Dedifferentiated amniotic fluid mesenchymal stem cell (primary cell): ENCODE measurements around the gene PLA2G6.

Experiments
- DNase-seq: peaks from one replicate; pipeline ENCODE4 v3.0.0-alpha.2; 2016; ENCODE audit errors: extremely low spot score

PLA2G6 gene

DNA sequence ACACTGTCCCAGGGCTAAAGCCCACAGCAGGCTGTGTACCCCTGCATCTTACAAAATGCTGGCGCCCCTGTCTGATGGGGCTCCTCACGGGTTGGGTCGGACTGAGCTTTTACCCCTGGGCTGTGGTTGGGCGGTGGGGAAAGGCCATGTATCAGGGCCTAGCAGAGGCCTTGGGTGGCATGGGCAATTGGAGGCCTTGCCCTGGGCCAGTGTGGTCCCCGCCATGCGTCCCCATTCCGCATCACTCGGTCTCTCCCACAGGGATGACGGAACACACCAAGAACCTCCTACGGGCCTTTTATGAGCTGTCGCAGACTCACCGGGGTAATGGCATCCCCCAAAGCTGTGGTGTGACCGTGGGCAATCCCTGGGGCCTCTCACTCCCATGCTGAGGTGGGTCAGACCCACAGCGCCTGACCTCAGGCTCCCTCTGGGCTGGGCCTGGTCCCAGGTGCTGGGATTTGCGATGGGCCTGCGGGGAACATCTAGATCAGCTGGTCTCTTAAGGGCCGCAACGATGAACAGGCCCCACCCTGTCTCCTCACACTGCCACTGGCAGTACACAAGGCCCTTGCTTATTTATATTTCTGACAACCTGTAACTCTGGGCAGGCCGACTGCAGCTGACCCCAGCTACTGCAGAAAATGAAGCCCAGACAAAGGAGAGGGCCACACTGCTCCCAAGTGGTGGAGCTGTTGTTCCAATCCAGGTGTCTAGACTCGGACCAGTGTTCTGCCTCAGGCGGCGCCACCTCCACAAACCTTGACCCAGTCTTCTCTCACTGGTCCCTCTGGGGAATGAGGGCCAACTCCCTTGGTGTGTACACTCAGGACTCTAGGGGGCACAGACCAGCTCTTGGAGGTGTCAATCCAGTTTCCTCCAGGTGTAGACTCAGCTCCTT is 110.0 kb downstream of the PLA2G6 start:
- no peak for DNase-seq

DNA sequence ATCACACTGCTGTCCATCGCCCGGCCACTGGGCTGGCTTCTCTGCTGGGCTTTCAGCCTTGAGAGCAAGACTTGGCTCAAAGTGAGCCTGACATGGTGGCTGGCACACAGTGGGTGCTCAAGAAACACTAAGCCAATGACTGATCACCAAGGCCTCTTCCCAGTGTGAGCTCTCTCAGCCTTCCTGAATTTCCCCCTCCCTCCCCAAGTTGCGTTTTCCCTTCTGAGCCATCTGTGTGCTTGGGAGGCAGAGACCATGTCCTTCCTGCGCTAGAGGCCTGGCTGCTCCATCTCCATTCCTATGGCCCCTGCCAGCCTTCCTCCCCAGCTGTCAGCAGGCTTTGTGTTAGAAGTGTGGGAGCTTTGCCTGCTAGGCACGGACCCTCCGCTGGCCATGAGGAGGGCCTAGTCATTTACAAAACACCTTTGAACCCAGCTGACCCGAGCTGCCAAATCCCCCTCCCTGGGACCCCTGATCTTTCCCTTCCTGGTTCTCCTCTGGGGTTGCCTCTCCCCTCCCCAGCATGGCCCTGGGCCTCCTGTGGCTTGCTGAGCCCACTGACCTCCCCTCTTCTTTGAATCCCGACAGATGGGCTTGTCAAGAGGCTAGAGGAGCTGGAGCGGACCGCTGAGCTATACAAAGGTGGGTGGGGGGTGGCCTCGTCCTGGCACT is 111.2 kb downstream of the PLA2G6 start:
- DNase-seq, result no peak

- no peak for DNase-seq
Measured at GRCh38 chr22:38069372-38070249, 112.0 kb downstream of the PLA2G6 start.

DNA sequence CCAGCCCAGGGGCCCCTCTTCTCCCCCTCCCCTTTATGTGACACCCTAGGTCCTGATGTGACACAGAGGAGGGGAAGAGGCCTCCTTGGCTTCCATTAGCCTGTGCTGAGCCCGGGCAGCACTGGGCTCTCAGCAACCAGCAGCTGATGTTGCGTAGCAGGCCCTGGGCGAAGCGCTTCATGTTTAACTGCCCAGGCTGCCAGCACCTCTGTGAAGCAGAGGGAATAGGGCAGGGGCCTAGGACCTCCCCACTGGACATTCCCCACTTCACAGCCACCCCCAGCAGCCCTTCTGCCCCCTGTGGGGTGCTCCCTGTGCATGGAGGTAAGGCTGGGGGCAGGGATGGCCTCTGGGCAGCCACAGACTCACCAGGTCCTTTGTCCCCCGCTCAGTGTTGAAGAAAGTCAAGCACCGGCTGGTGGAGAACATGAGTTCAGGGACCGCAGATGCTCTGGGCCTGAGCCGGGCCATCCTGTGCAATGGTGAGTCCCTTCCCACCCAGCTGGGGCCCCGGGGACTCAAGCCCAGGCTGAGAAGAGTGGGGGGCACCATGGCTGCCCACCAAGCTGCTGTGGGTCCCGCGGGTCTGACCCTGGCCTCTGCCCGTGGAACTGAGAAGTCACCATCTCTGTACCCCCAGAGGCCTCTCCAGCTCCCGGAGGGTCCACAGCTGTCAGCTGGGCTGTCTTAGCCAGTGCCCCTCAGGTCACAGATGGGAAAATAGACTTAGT is 112.8 kb downstream of the PLA2G6 start:
- DNase-seq, result no peak

GRCh38 chr22:38067761-38068360 is 113.8 kb downstream of the PLA2G6 start:
- no peak for DNase-seq

DNA sequence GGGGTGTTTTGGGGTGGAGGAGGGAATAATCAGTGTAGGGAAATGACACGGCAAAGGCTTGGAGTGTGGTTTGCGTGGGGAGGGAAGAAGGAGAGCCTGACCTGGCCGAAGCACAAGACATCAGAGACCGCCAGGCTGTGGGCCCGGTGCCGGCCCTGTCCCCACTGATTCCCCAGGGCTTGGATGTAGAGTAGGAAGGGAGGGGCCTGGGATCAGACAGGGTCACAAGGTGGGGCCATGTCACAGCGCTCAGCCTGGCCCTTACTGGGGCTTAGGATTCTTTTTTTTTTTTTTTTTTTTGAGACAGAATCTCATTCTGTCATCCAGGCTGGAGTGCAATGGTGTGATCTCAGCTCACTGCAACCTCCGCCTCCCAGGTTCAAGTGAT is 114.6 kb downstream of the PLA2G6 start:
- DNase-seq, result no peak

GRCh38 chr22:38066381-38067027 is 115.1 kb downstream of the PLA2G6 start:
- no peak for DNase-seq

DNA sequence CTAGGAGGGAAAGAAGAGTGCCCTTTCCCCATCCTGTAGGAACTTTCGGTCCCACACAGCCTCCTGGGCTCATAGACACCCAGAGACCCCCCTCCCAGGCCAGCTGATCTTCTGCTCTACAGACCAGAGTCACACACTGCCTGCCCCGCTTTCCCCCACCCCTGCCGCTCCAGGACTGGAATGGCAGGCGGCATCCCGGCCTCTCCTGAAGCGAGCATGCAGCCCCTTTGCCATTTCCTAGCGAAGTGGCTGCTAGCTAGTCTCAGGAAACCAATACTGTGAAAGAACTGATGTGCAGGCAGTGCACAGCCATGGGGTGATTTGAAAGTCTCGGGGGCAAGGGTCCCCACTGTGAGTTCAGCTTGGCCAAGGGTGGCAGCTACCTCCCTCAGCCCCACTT is 116.1 kb downstream of the PLA2G6 start:
- no peak for DNase-seq

DNA sequence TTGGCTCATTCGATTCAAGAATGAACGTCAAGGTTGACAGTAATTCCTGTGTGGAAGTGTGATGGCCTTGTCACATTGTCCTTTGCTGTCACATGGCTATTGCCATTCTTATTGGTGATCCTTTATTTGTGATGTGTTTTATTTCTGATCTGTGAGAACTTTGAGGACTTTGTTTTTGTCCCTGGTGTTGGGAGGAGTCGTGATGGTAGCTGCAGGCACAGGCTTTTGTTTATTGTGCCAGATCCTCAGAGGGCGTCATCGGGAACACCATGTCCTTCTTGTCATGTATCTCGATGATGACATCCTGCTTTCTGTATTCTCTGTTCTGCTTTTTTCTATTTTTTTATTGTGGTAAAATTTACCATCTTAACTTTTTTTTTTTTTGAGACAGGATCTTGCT is 118.8 kb downstream of the PLA2G6 start:
- DNase-seq, result no peak
